HG02678 (cell line): ENCODE data around the gene RXRG.
"Not testable (repeated sequence)": the region's sequence is repeated elsewhere in the genome, so short reads cannot be mapped to it uniquely, and the experiment has no call there.

Experiments used
- ATAC-seq: cut with Tn5 transposase; IDR thresholded peaks from one replicate; pipeline ENCODE4 v1.9.1; 2021; ENCODE audit warnings: mild to moderate bottlenecking, moderate library complexity; ENCODE audit not compliant: unreplicated experiment

RXRG gene

DNA sequence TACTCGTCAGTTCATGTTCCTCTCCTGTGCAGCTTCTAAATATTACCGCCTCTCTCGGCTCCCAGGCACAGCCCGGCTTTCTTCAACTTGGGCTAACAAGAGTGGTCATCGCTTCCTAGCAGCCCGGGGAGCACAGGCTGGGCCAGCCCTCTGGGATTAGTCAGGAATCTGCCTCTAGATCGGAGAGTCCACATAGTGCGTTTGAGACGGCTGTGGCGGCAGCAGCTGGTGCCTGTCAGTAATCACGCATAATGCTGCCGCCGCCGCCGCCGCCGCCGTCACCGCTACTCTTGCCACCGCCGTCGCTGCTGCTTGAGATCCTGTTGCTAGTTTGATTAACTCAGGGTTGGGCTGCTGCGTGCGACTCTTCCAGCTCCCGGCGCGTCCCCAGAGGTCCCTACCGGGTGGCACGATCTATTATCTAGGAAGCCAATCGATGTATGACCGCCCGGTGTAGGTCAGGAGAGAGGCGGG lies at the start of gene RXRG:
Gene RXRG (minus strand): TSS at position 230 of the 474 bp plus-strand sequence. CDS start 233 bp downstream, outside the sequence.
- ATAC-seq = no peak

DNA sequence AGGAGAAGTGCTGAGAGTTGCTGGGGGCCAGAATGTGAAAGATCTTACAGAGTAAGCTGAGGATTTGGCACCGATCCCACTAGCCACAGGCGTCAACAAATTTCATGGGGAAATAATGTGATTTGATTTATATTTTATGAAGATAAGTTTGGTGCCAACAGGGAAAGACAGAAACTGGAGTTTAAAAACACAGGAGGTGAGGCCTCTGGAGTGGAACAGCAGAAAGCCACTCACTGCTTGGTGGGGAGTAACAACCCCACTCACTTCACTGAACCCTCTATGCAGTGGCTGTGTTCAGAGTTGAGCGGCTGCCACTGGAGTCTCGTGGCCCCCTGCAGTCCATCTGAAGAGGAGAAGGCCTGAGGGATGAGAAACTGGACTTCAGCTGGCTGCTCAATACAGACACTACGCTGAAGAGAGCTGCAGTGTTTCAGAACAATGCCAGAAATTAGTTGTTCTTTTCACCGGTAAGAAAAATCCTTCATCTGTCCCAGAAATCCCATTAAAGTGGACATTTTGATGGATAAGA lies 48.0 kb upstream of the RXRG start:
- no peak for ATAC-seq

DNA sequence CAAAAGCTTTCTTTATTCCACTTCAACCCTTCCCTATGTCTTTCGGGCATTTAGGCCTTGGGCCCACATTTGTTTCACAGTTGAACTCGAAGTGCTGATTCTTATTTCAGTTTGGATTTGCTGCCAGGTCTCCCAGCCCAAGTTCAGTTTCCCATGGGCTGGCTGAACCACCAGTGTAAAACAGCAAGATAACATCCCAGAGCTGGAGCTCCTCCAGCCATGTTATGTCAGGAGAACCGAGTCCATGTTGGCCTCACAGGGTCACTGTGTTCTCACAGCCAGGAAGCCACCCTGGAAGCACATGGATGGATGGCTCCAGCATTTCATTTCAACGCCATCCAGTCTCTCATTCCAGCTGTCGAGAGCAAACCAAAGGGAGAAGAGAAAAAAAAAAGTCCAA lies 45.2 kb upstream of the RXRG start:
- no peak for ATAC-seq

DNA sequence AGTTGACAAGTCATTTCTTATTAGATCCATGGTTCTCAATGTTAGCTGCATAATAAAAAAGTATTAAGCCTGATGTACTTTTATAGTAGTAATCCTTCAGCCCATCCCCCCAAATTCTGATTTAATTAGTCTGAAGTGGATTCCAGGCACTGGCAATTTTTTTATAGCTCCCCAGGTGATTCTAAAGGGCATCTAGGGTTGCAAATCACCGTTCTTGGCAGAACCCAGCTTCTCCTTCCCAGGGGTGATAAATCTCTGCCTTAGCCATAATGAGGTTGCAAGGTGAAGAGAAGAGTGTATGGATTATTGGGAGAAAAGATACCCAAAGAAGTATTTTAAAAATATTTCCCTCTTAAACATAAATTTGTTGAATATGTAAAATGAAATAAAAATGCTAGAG lies 43.0 kb upstream of the RXRG start:
- ATAC-seq = no peak

DNA sequence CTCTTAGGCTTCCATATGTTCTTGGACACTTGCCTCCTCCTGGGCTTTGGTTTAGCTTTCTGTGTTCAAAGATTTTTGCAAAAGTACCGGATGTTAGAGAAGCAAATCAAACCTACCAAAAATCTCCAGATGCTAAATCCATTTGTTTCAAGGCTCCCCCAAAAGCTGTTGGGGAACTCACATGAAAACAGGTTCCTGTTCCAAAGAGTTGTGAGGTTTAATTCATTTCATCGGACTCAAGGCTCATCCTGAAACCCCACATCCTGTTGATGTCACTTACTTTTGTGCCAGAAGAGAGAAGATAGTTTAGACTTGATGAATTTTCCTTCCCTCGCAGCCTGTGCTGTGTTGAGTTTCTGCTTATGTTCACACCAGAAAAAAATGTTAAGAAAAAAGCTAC lies 41.7 kb upstream of the RXRG start:
- no peak for ATAC-seq

DNA sequence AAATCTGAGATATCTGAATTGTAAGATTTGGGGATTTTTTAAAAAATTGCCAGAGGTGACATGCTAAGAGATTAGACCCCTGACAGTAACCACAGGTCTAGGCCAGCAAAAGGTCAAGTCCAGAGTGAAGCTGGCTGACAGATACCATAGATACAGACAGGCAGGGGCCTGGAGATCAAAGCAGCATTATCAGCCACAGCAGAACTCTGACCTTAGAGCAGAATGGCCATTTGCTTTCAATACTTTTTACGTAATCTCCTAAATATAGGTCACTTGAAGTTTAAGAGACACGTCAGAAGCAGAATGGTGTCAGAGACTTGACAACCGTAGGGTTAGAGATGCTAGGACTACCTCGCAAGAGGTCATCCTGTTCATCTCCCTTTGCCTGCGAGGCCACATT lies 40.8 kb upstream of the RXRG start:
- no peak for ATAC-seq

DNA sequence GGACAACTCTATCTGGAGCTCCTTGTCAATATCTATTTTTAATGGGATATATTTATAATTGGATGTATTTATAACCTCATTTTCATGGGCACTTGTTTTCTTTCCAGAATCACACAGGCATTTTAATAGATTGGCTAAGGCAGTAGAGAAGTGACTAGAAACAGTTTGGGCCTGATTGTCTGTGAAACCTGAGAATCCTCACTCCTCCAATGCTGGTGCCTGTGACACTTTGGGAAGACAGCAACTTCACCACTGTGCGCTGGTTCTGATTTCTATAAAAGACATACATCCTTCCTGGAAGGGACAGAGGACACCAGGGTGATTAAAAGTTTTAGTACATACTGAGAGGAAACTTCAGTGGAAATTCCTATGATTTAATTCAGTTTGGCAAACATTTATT lies 39.6 kb upstream of the RXRG start:
- ATAC-seq = no peak

DNA sequence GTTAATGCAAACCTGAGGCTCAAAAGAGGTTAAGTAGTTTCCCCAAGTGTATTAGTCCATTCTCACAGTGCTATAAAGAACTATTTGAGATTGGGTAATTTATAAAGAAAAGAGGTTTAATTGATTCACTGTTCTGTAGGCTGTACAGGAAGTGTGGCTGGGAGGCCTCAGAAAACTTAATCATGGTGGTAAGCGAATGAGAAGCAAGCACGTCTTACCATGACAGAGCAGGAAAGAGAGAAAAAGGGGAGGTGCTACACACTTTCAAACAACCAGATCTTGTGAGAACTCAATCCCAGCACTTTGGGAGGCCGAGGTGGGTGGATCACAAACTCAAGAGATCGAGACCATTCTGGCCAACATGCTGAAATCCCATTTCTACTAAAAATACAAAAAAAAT lies 38.5 kb upstream of the RXRG start:
- ATAC-seq = no peak

DNA sequence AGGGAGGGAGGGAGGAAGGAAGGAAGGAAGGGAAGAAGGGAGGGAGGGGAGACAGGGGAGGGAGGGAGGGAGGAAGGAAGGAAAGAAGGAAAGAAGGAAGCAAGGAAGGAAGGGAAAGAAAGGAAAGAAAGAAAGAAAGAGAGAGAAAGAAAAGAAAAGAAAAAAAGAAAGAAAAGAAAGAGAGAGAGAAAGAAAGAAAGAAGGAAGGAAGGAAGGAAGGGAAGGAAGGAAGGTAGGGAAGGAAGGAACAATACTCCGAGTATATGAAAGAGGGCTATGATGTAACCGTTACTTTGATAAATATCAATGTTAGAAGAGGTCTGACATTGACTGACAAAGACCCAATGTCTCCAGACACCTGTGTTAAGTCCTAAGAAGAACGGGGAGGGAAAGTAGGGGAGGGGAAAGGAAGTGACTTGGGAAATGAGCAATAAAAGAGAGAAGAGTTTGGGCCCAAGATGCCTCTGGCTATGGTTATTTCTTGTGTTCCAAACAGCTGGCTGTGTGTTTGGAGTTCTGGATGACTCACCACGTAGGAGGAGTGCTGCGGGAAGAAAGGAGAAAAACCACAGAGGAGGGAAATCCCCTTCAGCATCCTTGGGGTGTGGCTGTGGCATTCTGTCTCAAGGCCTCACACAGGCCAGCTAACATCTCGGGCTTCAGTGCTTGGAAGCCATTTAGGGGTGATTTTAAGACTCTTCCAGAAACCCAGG lies 37.0 kb upstream of the RXRG start:
- ATAC-seq = no peak

DNA sequence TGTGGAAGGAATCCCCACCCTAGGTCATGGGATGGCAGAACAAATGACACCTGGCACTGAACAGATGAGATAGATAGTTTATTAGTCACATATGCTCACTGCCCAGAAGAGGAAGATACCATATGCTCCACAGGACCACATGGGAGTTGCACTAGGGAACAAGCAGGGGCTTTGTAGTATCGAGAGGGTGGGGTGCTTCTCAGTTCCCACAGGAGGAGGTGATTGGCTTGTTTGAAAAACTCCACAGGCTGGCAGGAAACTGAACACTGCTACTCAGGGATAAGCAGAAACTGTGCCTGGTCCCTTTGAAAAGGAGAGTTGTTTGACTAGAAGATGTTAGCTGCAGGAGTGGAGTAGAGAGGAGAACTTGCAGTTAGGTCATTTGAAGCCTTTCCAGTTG lies 31.9 kb upstream of the RXRG start:
- no peak for ATAC-seq

DNA sequence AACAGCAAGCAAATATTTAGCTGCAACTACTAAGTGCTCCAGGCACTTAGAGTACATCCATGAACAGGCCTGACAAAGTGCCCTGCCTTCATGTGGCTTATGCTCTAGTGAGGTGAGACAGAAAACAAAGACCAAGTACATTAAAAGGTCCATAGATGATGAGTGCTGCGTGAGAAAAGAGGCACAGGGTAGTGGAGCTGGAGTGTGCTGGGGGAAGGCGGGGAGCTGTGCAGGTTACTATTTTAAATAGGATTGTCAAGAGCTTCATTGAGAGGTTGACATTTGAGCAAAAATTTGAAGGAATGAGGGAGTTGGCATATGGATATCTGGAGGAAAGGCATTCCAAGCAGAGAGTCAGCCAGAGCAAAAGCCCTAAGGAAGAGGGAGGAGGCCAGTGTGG lies 29.3 kb upstream of the RXRG start:
- ATAC-seq = no peak

DNA sequence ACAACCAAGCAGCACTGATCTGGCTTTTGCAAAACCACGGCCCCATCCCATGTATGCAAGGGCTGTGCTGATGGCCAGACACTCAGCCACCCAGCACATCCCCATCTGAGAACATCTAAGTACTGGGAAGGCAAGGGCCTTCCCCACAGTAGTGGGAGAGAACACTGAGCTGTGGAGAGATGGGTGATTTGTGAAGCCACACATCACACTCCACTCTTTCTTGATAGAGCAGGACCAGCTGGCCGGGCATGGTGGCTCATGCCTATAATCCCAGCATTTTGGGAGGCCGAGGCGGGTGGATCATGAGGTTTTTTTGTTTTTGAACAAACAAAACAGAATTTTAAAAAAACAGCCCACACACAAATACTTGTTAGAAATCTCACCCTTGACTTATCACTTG lies 28.2 kb upstream of the RXRG start:
- ATAC-seq = no peak

DNA sequence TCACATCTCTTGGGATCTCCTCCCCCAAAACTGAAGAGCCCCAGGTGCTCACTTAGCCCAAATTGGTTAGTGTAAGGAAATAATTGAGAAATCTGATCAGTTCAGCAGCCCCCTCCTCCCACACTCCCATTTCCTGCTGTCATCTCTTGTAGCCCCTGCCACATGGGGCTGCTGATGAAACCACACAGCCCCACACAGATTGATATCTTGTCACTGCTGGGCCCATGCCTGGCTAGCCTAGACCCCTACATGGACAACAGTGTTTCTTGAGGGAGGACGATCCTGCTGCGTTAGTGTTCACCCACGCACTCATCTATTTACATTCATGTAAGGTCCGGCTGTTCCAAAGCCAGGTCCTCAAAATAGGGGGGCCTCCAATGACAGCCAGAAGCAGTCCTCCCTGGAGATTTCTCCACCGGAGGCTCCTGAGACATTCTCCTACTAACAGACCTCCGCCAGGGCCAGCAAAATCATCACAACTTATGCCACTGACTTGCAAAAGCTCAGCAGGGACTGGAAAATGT lies 23.9 kb upstream of the RXRG start:
- no peak for ATAC-seq

DNA sequence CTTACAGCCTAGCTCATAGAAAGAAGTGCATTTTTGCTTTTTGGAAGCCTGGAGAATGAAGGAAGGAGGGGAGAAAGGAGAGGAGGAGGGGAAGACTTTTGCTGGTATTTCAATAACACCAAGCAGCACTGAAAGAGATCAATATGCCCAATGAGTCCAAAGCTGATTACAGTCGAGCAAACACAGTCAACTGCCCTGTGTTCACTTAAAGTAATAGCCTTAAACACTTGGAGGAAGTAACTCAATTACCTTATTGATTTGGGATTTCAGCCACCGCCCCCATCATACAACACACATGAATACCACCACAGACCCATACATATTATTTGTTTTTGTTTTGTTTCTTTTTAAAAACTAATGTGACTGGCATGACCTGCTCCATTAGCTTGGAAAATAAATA lies 23.3 kb upstream of the RXRG start:
- ATAC-seq = no peak

DNA sequence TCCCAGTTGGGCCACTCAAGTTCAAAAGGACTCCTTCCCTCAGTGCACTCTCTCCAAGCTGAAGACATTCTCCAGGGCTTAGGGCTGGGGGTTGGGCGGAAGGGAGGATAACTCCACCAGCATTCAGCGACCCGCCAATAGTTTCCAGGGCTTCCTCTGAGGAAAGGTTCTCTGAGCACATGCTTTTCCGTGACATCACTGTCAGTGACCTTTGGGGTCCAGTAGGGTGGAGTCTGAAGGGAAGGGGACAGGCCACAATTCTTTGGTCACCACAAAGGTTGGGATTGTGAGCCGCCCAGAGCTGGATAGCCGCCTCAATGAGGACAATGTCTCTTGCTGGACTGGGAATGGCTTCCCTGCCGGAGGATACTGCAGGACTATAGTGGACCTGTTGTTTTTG lies 22.8 kb upstream of the RXRG start:
- ATAC-seq = no peak

DNA sequence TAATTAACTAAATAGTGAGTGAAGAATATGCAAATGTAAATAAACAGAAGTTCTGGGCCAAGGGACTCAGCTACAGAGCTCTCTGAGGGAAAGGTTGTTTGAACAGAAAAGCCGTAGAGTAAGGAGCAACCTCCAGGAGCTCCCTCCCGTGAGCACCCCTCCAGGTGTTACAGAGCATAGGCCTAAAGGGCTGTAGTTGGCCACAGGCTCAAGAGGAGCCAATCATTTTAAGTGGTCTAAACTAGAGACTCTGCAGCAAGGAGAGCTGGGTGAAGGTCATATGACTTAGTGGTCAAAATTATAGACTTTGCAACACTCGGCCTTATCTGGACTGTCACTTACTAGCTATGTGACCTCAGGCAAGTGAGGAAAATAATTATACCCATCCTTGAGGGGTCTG lies 19.1 kb upstream of the RXRG start:
- ATAC-seq = no peak

DNA sequence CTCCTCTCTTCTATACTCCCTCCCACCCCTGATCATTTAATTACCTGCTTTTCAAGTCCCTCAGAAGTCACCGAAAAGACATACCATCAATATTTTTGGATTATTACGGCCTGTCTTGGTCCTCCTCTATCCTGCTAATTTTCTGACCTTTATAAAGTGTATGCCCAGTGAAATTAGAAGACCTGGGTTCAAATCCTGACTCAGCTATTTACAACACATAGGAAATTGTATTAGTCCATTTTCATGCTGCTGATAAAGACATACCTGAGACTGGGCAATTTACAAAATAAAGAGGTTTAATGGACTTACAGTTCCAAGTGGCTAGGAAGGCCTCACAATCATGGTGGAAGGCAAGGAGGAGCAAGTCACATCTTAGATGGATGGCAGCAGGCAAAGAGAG lies 14.8 kb upstream of the RXRG start:
- not testable (repeated sequence) for ATAC-seq

DNA sequence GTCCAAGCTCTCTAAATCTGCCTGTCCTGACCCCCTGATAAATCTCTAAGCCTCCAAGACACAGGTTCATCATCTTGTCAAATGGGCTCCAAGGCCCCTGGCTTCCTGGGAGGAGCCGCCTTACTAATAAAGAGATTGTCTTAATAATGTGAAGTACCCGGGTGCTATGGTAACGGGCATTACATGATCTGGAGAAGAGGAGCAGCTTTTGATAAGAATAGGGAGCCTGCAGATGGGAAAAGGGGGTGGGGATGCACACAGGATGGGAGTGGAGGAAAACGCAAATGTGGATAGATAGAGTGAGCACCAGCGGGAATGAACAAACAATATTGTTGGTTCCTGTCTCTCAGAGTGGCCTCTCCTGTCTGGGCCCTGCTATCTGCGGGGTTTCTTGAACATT lies 11.9 kb upstream of the RXRG start:
- ATAC-seq = no peak

DNA sequence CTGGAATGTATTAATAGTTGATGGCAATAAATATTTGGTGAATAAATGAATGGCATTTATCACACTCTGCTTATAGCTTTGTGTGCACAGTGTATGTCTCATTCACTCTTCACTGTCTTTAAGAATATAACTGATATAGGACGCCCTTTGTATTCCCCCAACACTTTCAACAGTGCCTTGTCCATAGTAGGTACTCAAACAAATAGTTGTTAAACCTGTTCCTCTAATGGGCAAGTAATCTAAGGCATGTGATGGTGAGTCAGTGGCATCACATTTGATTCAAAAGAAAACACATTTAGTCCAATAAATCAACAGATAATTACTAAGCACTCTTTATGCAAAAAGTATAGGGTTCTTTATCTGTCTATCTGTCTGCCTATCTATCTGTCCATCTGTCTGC lies 11.2 kb upstream of the RXRG start:
- no peak for ATAC-seq

DNA sequence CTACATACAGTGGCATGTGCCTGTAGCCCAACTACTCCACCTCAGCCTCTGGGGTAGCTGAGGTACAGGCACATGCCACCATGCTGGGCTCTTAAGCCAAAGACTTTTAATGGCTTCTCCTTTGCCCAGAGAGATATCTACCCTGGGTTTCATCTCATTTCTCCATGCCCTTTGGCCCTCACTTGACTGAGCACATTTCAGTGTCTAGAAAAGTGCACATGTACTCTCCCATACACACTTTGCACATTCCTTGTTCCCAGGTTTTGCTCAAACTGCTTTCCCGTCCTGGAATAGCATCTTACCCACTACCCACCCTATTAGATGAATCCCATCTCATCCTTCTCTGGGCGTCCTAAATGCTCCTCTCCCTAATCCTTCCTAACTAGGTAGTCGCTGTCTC lies 10.2 kb upstream of the RXRG start:
- no peak for ATAC-seq

DNA sequence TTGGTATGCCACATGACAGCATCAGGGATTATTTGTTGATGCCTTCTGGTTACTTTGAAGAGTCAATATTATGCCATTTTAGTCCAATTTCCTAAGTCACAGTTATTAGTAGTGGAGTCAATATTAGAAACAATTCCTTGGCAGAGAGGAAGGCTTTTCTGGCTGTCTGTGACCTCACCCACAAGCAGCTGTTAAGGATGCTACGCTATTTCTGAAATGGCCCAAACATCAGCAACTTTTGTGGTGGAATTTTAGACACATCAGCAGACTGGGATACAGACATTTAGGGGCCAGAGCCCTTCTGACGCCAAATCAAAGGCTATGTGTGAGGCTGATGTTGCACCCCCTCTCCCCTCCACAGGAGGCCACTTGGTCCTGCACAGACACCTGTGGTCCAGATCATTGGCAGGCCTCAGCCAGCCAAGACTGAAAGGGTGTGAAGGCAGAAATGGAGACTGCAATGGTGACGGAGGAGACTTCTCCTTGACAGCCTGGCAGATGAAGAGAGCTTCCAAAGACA lies 9.2 kb upstream of the RXRG start:
- ATAC-seq = no peak

DNA sequence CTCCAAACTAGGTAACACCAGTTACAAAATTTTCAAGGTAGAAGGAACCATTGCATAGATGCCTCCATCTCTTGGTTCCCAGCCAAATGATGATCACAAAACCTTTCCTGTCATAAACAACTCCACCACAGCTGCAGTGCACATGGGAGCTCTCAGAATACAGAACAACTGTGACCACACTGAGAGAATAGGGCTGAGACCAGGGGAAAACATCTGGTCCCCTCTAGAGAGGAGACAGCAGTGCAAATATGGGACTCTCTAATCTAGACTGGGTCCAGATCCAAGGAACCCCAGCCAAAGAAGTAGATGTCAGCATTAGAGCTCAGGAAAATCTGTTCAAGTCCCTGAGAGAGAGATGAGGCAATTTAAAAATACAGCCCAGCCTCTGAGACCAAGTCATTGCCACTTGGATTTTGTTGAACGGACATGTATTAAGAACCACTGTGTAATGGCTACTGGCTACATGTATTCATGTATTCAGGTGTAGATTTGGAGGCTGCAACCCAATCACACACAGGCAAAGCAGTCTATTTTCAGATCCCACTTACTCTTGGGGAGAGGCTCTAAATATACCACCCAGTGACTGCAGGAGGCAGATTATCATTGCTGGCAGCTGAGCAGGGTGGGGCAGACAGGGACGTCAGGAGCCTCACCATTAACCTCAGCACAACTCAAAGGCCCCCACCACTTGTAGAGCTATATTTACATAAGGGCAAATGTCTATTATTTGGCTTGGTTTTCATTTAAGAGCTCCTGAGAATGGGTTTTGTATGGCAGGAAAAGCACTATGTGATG lies 7.6 kb upstream of the RXRG start:
- no peak for ATAC-seq
